ENCODE data around the gene HDDC3.

The HDDC3 gene

GRCh38 chr15:90931828-90932659 lies at the start of gene HDDC3:
TSS of gene HDDC3 (minus strand) at chr15:90932549. CDS start at chr15:90932540, 9 bp downstream.
- peak; percentile 75 for DNase-seq (ENCODE audit: low read depth)

- DNase-seq (ENCODE audit: low read depth), result peak; percentile 86
Measured at GRCh38 chr15:90982135-90982534, 49.8 kb upstream of the HDDC3 start.

GRCh38 chr15:90981681-90982080 lies 49.3 kb upstream of the HDDC3 start:
- no peak for DNase-seq (ENCODE audit: low read depth)

GRCh38 chr15:90979582-90979981 lies 47.2 kb upstream of the HDDC3 start:
- DNase-seq (ENCODE audit: low read depth), result peak; percentile 35

- no peak for DNase-seq (ENCODE audit: low read depth)
Measured at GRCh38 chr15:90974216-90974615, 41.9 kb upstream of the HDDC3 start.

- no peak for DNase-seq (ENCODE audit: low read depth)
Measured at GRCh38 chr15:90972133-90972532, 39.8 kb upstream of the HDDC3 start.

GRCh38 chr15:90970274-90970673 lies 37.9 kb upstream of the HDDC3 start:
- DNase-seq (ENCODE audit: low read depth), result no peak

GRCh38 chr15:90968434-90968833 lies 36.1 kb upstream of the HDDC3 start:
- no peak for DNase-seq (ENCODE audit: low read depth)

GRCh38 chr15:90967206-90967605 lies 34.9 kb upstream of the HDDC3 start:
- no peak for DNase-seq (ENCODE audit: low read depth)

- no peak for DNase-seq (ENCODE audit: low read depth)
Measured at GRCh38 chr15:90966262-90966661, 33.9 kb upstream of the HDDC3 start.

GRCh38 chr15:90962021-90962420 lies 29.7 kb upstream of the HDDC3 start:
- DNase-seq (ENCODE audit: low read depth), result no peak

- DNase-seq (ENCODE audit: low read depth), result no peak
Measured at GRCh38 chr15:90960298-90961091, 28.1 kb upstream of the HDDC3 start.

GRCh38 chr15:90959894-90960293 lies 27.5 kb upstream of the HDDC3 start:
- no peak for DNase-seq (ENCODE audit: low read depth)

GRCh38 chr15:90959028-90959595 lies 26.8 kb upstream of the HDDC3 start:
- no peak for DNase-seq (ENCODE audit: low read depth)

GRCh38 chr15:90957791-90958190 lies 25.4 kb upstream of the HDDC3 start:
- no peak for DNase-seq (ENCODE audit: low read depth)

- DNase-seq (ENCODE audit: low read depth), result peak; percentile 31
Measured at GRCh38 chr15:90957031-90957790, 24.9 kb upstream of the HDDC3 start.

GRCh38 chr15:90956274-90957030 lies 24.1 kb upstream of the HDDC3 start:
- DNase-seq (ENCODE audit: low read depth), result peak; percentile 71

GRCh38 chr15:90955624-90956273 lies 23.4 kb upstream of the HDDC3 start:
- no peak for DNase-seq (ENCODE audit: low read depth)

GRCh38 chr15:90954712-90955623 lies 22.6 kb upstream of the HDDC3 start, which contains the start of gene RCCD1:
TSS of gene RCCD1 (plus strand) at chr15:90954884. CDS start at chr15:90956735, 1,851 bp downstream.
- peak; percentile 95 for DNase-seq (ENCODE audit: low read depth)

All from iris pigment epithelial cell (primary cell).